GM19238 (cell line): ENCODE results near the gene PTGIR.

Source experiments
- DNase-seq: peaks from one replicate; pipeline ENCODE4 v3.0.0; 2011; ENCODE audit warnings: low spot score; ENCODE audit not compliant: insufficient read length

The PTGIR gene, protein sequence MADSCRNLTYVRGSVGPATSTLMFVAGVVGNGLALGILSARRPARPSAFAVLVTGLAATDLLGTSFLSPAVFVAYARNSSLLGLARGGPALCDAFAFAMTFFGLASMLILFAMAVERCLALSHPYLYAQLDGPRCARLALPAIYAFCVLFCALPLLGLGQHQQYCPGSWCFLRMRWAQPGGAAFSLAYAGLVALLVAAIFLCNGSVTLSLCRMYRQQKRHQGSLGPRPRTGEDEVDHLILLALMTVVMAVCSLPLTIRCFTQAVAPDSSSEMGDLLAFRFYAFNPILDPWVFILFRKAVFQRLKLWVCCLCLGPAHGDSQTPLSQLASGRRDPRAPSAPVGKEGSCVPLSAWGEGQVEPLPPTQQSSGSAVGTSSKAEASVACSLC

DNA sequence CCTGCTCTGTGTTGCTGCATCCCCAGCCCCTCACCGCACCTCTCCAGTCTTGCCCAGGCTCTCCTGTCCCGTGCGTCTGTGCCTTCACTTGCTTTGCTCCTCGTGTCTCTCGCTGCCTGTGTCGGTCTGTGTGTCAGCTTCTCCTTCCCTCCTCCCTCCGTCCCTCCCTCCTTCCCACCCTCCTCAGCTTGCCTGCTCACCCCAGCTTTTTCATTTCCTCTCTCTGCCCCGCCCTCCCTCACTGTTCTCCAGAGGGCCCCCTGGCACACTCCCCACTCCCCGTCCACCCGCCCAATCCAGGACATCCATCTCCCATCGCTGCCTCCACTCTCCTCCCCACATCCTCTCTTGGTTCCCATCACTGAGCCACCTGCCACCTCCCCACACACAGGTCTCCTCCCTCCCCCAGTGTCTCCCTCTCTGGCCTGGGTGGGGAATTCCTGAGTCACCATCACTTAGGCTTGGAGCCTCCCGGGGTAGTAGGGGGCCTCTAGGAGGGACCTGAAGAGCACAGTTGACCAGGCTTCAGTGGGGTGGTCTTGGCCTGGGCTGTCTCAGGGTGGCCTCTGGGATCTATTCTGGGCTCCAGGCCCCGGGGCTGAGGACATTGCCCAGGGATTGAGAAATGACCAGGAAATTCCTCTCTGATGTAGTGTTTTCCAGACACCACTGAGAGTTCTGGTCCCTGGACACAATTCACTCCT is at the start of gene PTGIR:
PTGIR (minus strand) TSS at position 132 of the 704 bp plus-strand sequence. CDS start 864 bp downstream, outside the sequence.
- no peak for DNase-seq

DNA sequence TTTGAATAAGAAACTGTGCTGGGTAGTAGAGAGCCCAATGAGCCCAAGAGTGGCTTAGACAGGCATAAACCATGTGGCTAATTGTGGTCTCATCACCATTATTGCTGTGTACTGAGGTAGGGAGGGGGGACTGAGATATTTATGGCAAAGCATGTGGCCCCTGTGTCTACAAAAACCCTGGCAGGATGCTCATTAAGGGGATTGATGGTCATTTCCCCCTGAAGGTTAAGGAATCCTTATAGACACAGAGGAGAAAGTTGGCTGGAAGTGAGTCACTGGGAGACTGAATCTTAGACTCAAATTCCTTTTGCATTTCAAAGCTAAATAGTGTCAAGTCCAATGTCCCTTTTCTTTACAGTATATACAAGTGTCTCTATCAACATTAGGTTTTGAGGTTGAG is 45.9 kb upstream of the PTGIR start:
- no peak for DNase-seq

GRCh38 chr19:46668662-46669061 is 43.8 kb upstream of the PTGIR start:
- DNase-seq: no peak

- no peak for DNase-seq
These were observed 40.2 kb upstream of the PTGIR start for GRCh38 chr19:46665072-46665471.

GRCh38 chr19:46661735-46662592 is 37.1 kb upstream of the PTGIR start:
- DNase-seq: peak; percentile 66

DNA sequence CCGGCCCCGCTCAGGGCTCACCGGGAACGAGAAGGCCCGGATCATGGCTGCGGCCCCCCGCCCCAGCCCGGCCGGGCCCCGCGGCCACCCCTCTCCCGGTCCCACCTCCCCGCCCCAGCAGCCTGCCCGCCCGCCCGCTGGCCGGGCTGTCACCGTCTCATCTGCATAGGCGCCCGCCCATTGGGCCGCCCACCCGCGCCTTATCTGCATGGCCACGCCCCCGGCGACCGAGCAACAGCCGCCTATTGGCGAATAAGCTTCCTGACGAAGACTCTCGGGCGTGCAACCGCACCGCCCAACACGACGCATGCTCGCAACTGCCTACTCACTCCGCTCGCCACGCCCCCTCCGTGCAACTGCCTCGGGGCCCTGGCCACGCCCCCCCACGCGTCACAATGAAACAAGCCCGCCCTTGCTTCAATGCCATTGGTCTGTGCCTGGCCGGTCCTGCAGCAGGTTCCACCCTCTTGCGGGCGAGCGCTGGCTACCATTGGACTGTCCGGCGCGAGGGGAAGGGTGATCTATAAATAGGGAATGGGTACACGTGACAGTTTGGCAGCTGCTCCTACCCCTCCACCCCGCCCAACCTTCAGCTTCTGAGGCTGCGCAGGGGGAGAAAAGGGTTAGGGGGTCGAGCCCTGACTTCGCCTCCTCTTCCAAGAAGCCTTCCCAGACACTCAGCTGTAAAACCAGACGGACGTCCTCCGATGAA is 36.3 kb upstream of the PTGIR start, which contains the start of gene DACT3:
DACT3 (minus strand) TSS at position 163 of the 712 bp plus-strand sequence; CDS start at position 45, 118 bp downstream.
- peak; percentile 99 for DNase-seq

DNA sequence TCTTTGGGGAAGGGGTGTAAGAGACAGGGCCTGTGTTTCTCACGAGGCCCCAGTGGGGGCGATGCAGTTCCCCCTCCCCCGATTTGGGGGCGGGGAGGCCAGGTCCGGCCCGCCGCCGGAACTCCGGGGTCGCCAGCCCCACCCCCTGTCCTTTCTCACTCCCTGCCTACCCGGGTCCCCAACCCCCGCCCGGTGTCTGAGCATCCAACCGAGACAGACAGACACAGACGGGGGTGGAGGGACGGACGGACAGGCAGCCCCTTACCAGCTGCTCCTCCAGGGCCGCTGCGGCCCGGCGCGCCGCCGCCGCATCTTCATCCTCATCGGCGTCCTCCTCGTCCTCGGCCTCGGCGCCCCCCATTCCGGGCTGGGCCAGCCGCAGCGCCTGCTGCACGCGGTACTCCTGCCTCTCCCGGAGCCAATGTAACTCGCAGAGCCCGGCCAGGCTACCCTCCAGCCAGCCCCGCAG is 35.7 kb upstream of the PTGIR start:
- no peak for DNase-seq

DNA sequence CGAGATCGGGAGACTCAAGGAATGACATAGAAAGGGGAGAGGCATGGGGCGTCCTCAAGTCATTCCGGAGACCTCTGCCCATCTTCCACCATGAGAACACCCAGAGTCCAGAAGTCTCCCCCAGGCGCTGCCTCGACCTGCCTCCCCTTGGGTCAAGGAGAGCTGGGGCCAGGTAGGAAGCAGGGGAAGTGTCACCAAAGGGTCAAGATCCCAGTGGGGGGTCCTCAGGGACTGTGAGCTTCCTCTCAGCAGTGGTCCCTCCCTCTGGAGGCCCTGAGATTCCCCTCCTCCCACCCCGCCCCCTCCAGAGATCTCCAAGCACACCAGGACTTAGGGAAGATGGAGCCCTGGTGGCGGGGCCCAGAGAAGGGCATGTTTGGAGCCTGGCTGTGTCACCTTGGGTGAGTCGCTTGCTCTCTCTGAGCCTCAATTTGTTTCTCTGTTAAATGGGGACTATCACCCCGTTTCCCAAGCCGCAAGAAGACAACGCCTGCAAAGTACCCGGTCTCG is 35.2 kb upstream of the PTGIR start:
- no peak for DNase-seq

DNA sequence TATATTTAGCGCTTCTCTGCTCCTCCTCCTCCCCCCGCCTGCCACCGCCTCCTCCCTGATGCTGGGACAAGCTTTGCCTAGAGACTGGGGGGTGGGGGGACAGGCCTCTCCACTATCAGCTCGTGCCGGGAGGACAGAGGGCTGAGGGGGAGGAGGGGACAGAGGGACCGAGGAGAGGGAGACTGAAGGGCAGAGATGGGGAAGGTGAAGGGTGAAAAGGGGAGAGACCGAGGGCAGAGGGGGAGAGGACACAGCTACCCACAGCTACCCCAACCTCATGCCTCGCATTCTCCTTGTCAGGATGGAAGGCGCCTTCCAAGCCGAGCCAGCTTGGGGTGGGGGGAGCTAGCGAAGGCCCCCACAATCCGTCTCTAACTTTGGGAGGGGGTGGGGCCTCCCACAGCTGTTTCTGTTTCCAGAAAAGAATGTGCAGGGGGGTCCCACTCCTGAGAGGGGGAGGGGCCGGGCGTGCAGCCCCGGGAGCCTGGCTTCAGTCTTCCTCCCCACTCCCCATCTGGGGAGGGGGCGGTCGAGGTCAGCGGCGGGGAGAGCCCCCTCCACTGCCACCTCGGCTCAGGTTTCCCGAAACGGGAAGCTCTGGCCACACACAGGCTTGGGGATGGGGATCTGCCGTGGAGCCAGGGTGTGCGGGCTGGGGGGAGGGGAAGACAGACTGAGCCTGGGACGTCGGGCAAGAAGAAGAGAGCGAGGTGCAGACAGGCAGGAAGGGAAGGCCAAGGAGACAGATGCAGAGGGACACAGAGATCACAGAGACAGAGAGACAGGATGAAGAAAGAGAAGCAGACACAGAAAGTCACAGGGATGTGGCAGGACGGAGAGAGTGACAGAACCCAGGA is 34.5 kb upstream of the PTGIR start:
- DNase-seq: no peak

- DNase-seq: no peak
These were observed 31.7 kb upstream of the PTGIR start for GRCh38 chr19:46656541-46656940.

DNA sequence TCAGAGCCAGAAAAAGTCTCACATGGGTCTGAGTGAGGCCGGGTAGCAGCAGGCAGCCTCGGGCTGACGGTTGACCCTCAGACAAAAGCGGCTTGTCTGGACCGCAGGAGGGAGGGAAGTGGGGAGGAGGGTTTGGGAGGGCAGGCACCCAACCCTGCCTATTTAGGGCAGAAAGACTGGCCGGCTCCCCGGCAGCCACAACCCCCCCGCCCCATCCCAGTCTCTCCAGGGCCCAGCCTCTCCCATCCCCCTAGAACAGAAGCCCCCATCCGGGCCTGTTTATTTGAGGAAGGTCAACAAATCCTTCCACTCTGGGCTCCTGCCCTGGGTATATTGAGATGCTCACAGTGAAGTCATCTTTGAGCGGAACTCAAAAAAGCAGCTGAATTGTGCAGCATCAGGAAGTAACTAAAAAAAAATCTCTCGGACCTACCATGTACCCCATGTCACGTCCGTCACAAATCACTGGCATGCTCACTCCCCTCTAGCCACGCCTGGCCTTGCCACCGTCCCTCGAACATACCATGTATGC is 29.8 kb upstream of the PTGIR start:
- no peak for DNase-seq

GRCh38 chr19:46650445-46650844 is 25.6 kb upstream of the PTGIR start:
- DNase-seq: no peak

DNA sequence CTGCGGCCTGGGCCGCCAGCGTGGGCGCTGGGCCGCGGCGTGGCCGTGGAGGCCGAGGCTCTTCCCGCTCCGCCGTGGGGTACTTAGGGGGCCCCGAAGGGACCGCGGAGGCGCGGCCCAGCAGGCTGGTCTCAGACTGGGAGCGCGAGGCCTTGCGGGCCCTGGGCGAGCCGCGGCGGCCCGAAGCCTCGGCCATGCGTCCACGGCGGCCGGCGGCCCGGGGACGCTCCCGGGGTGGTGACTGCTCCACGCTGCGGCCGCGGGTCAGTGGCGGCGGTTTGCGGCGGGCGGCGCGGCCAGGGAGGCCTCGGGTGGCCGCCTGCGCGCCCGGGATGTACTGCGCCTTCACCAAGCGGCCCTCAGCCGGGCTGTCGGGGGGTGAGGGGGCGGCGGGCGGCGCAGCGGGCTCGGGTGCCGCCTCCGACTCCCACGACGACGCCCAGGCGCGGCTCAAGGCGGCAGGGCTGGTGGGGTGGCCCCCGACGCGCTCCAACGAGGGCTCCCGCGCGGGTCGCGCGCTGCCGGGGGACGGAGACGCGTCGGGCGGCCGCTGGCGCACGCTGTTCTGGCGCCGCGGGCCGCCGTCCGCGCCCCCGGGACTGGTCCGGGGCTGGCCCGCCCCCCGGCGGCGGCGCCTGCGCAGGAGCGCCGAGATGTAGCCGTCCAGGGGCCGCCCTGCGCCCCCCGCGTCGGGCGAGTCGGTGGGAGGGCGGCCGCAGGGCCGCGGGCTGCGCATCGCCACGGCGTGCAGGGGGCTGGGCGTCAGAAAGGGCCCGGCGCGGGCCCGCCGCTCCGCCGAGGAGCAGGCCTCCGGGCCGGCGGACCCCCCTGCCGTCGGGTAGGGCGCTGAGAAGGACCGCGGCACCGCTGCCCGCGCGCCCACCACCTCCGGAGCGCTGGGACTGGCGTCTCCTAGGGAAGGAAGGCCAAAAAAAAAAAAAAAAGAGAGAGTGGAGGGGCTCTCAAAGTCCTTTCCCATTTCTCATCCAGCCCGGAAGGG is 24.4 kb upstream of the PTGIR start:
- no peak for DNase-seq

- DNase-seq: no peak
These were observed 23.4 kb upstream of the PTGIR start for GRCh38 chr19:46648060-46648960.

DNA sequence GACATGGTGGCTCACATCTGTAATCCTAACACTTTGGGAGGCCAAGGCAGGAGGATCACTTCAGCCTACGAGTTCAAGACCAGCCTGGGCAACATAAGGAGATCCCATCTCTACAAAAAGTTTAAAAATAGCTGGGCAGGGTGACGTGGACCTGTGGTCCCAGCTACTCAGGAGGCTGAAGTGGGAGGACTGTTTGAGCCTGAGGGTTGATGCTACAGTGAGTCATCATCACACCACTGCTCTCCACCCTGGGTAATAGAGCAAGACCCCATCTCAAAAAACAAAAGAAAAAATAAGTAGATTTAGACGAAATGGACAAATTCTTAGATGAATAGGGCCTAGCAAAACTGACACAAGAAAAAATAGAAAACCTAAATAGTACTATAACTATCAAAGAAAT is 21.5 kb upstream of the PTGIR start:
- no peak for DNase-seq

DNA sequence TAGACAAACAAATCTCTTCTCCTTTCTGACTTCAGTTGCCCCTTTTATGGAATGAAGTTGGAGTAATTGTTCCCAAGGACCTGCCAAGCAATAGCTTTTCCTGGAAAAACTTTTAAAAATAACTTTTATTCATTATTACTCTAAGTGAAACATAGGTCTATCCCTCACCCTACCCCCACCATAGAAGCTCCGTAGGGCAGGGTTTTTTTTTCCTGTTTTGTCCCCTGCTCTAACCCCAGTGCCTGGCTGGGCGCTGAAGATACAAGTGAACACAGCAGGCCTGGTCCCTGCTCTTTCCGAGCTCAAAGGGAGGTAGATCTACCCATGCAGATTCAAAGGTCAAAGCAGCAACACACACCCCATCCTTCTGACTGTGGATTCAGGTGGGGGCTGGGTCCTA is 19.8 kb upstream of the PTGIR start:
- no peak for DNase-seq

- no peak for DNase-seq
These were observed 15.8 kb upstream of the PTGIR start for GRCh38 chr19:46640656-46641055.
